ENCODE data around the gene EPS8L3.
"Not testable (repeated sequence)": the region's sequence is repeated elsewhere in the genome, so short reads cannot be mapped to it uniquely, and the experiment has no call there.

Gene EPS8L3

DNA sequence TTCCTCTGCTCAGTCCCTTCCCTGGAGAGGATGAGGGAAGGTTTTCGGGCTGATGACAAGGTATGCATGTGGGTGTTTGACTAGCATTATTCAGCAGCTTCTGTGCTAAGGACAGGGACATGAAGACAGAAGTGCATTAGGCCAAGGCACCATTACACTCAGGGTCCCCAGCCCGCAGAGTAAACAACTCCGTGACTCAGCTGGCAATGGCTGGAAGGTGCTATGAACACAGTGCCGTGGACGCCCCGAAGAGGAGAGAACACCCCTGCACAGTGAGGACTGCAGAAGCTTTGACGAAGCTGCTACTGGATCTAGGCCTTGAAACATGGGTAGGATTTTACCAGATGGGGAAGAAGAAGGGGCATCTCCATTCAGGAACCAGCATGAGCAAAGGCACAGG lies 13.7 kb upstream of the EPS8L3 start:
- no peak for DNase-seq

DNA sequence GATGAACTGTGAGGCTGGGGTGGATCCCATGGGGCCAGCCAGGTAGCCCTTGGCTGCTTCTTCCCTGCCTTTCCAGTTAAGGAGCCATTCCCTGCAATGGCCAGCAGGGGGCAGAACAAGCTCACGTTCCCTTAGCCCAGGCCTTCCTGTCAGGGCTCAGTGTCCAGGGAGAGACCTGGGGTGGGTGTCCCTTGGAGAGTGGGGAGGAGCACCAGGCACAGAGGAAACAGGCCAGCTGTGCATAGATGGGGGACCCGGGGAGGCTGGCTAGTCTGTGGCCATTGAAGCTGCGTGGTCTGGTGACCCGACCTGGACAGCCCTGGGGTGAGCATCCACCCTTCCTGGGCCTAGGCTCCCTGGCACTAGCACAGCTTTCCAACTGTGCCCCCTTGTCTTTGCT lies 13.2 kb upstream of the EPS8L3 start:
- peak; percentile 84 to 90 (median 87) for DNase-seq

- DNase-seq = no peak
Observed at GRCh38 chr1:109776206-109776835, 12.6 kb upstream of the EPS8L3 start.

DNA sequence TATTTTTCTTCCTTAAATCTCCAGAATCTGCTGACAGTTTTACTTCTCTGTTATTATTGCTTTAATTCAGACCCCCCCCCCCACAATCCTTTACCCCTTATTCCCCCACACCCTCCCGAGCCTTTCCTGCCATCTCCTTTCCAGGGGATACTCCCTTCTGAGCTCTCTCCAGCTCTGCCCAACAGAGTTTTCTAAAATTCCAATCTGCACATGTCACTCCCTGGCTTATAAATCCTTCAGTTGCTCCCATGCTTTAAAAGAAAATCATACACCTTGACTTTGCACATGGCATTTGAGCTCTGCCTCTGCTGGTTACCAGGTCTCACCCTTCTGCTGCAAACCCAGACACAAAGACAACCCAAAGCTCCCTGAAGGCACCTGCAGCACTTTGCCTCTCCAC lies 11.7 kb upstream of the EPS8L3 start:
- no peak for DNase-seq

DNA sequence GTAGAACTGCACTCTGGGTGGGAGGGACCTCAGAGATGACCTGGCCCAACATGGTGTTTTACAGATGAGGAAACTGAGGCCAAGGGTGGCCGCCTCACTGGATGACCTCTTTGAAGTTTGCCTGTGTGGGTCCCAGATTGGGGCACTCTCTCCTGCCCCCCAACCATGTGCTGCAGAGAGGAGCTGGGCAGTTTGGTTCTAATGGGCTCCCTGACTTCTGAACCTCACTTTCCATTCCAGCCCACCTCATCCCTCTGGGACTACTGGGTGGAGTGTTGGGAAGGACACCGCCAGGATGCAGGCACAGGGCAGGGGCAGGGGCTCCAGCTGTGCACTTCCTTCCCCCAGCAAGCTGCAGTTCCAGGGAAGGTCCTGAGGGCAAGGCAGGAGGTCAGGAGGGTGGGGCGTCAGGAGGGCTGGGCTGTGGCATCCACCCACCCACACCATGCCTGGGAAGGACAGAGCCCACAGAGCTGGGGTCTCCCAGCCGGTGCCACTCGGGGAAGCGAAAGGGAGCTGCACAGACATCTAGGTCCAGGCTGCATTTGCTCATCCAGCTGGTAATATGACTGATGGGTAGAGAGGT lies 10.3 kb upstream of the EPS8L3 start:
- DNase-seq = no peak

- peak; percentile 92 to 94 (median 92) for DNase-seq
Observed at GRCh38 chr1:109773203-109773899, 9.6 kb upstream of the EPS8L3 start.

DNA sequence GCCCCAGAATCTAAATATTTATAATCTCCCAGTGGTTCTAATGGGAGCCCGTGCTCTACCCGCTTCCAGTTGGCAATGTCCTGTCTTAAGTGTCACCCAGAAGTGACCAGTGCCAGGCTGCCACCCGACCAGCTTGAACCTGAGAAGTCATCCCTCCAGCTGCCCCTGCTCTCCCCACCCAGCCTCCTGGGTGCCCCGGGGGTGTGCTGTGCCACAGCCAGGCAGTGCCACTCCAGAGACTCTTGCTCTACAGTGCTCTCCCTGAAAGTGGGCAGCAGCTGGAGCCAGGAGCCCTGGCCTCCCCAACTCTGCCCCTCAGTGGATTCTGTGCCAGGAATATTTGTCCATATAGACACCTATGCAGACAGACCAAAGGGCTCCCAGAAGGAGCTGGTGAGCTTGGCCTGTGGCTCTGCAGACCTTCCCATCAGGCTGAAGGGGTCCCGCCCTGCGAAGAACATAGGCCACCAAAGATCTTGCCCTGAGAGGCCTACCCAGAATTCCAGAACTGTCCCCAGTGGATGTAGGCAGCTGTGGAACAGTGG lies 9.0 kb upstream of the EPS8L3 start:
- no peak for DNase-seq

GRCh38 chr1:109771712-109772657 lies 8.3 kb upstream of the EPS8L3 start:
- DNase-seq = no peak

- DNase-seq = no peak
Observed at GRCh38 chr1:109770331-109771095, 6.8 kb upstream of the EPS8L3 start.

- peak; percentile 36 to 48 (median 46) for DNase-seq
Observed at GRCh38 chr1:109769330-109770078, 5.8 kb upstream of the EPS8L3 start.

- no peak for DNase-seq
Observed at GRCh38 chr1:109768820-109769219, 5.1 kb upstream of the EPS8L3 start.

DNA sequence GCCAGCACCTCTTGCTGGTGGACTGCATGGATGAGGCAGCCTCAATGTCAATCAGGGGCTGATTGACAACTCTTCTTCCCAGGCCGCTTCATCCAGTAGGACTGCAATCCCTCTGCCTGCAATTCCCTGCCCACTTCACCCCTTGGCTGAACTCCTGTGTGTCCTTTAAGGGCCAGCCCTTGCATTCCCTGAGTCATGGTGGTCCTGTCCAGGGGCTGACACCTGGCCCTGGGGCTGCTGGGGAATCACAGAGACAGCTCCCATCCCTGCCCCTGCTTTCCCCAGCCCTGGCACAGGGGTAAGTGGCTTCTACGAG lies 4.6 kb upstream of the EPS8L3 start:
- no peak for DNase-seq

GRCh38 chr1:109767637-109768334 lies 4.1 kb upstream of the EPS8L3 start:
- DNase-seq = no peak

GRCh38 chr1:109766991-109767636 lies 3.4 kb upstream of the EPS8L3 start:
- DNase-seq = not testable (repeated sequence)

DNA sequence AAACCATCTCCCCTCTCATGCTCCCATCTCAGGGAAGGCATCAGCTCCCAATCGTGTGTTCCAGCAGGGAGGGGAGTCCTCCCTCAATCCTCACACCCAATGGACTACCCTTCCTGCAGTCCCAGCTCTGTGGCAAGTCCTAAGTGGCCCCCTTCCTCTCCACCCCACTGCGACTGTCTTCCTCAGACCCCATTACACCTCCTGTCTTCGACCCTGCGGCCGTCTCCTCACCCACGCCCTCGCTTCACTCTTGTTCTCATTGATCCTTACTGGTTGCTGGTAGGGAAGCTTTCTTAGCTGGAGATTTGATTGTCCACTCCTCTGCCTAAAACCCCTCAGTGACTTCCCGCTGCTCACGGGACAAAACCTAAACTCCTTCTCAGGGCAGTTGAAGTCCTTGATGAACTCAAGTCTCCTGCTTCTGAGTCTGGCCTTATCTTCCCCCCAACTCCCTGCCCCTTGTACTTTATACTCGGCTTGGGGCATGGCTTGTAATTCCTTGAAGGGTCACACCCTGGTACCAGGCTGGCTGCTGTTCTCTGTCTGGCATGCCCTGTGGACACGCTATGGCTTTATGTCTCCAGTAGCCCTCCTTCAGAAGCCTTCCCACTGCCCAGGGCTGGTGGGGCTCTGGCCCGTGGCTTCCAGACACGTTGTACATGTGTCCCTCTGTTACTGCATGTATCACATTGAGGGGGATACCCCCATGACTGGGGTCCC lies 2.3 kb upstream of the EPS8L3 start:
- DNase-seq = no peak

- DNase-seq = no peak
Observed at GRCh38 chr1:109765483-109765815, 1.7 kb upstream of the EPS8L3 start.

DNA sequence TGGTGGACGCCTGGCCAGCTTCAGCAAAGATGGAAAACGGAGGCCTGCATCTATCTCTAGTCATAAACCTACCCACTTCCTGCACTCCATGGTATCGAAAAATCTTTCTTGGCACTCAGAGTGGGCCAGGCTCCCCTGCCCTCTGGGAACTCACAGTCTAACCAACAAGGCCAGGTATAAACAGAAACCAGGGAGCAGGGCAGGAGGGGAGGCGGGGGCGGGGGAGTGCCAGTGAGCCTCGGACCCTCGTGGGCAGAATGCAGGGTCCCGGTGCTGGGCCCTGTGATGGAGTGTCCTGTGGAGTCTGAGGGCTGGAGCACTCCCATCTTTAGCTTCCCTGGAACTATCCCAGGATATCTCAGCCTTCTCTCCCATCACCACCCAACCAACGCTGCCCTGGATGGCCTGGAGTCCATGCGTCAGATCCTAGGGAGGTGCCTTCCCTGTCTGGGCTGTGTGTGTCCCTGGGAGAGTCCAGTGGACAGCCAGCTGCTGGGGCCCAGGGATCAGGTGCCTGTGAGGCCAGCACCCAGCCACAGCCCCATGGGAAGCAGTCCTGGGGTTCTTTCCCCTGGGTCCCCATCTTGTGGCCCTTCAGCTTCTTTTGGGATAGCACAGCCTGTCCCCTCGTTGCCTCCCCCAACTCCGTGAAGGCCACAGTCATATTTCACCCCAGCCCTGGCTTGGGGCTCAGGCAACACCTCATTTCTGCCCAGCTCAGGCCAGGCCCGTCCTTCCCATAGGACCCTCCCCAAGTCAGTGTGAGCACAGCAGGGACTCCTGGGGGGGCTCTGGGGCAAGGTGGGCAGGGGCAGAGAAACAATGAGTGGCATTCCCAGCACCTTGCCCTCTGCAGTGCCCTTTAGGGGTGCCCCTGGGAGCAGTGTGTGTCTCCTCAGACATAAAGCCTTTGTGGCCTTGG lies 1.1 kb upstream of the EPS8L3 start:
- DNase-seq = no peak

DNA sequence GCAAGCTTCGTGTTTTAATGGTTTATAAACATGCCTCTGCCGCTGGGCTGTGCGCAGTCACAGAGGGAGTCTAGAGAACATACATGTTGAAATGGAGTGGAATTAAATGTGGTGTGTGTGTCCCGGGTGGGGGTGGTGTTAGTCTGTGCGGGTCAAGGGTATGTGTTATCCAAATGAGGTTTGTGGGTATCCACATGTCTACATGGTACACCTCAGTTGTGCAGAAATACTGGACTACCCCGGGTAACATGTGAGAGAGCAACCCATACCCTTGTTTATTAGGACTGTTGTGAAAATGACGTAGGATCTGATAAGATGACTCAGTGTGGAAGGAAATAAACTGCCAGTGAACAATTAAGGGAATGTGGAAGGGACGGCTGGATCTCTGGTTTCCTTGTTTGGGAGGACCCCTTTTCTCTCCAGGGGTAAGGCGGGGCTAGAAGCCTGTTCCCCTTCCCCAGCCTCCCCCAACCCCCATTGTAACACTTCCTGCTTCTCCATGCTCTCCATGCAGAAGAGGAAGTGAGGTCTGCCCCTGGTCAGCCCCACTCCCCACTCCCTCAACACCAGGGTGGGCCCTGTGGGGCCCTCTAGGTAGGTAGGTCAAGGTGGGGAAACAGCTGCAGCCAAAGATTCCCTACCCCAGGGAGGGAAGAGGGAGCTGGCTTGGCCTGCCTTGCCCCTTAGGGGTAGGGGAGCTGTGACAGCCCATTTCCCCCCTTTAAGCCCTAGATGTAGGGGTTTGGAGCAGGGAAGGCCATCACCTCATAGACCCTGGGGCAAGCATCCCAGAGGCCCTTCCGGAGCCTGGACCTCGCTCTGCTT lies 690 bp downstream of the EPS8L3 start:
- peak; percentile 73 to 83 (median 77) for DNase-seq
